Measurements from ENCODE around the gene HSD17B12.
A peak's percentile ranks its signal among the peaks of the same experiment; 100 is the strongest.

Gene HSD17B12

GRCh38 chr11:43825217-43825816 is 144.8 kb downstream of the HSD17B12 start:
- no peaks in the 10 kb centered on the region for H3K9me3 ChIP-seq (ENCODE audit: control insufficient read depth, insufficient read depth, low read length)
- H3K4me3 ChIP-seq (ENCODE audit: low read depth, low read length) = no peak overlapping the region
- H3K9ac ChIP-seq (ENCODE audit: low read depth, low read length) = no peak overlapping the region
- peaks cover 9% of the 10 kb centered on the region; the same call in 1 of the 2 replicates for H3K36me3 ChIP-seq (ENCODE audit: control insufficient read depth, insufficient read depth, low read length)
- H3K27me3 ChIP-seq (ENCODE audit: control insufficient read depth, insufficient read depth, low read length) = no peaks in the 10 kb centered on the region
- H3K27ac ChIP-seq (ENCODE audit: low read depth, low read length) = no peak overlapping the region
- H3K4me1 ChIP-seq (ENCODE audit: control insufficient read depth, insufficient read depth, low read length) = no peaks in the 10 kb centered on the region

GRCh38 chr11:43830928-43831440 is 150.4 kb downstream of the HSD17B12 start:
- Histone ChIP-seq H3K27me3 (ENCODE audit: control insufficient read depth, insufficient read depth, low read length) (no peaks in the 10 kb centered on the region), H3K36me3 (ENCODE audit: control insufficient read depth, insufficient read depth, low read length) (peaks cover 22% of the 10 kb centered on the region), H3K9me3 (ENCODE audit: control insufficient read depth, insufficient read depth, low read length) (no peaks in the 10 kb centered on the region), H3K4me1 (ENCODE audit: control insufficient read depth, insufficient read depth, low read length) (no peaks in the 10 kb centered on the region; the same call in 1 of the 2 replicates), H3K27ac (ENCODE audit: low read depth, low read length) (peak overlapping the region; percentile 97), H3K4me3 (ENCODE audit: low read depth, low read length) (no peak overlapping the region), H3K9ac (ENCODE audit: low read depth, low read length) (no peak overlapping the region)

GRCh38 chr11:43832536-43832935 is 152.0 kb downstream of the HSD17B12 start:
- Histone ChIP-seq H3K4me3 (ENCODE audit: low read depth, low read length) (no peak overlapping the region), H3K9ac (ENCODE audit: low read depth, low read length) (no peak overlapping the region), H3K4me1 (ENCODE audit: control insufficient read depth, insufficient read depth, low read length) (no peaks in the 10 kb centered on the region; the same call in 1 of the 2 replicates), H3K36me3 (ENCODE audit: control insufficient read depth, insufficient read depth, low read length) (peaks cover 22% of the 10 kb centered on the region), H3K9me3 (ENCODE audit: control insufficient read depth, insufficient read depth, low read length) (no peaks in the 10 kb centered on the region), H3K27me3 (ENCODE audit: control insufficient read depth, insufficient read depth, low read length) (no peaks in the 10 kb centered on the region), H3K27ac (ENCODE audit: low read depth, low read length) (no peak overlapping the region)

- H3K9me3 ChIP-seq (ENCODE audit: control insufficient read depth, insufficient read depth, low read length) = no peaks in the 10 kb centered on the region
- no peak overlapping the region for H3K4me3 ChIP-seq (ENCODE audit: low read depth, low read length)
- no peaks in the 10 kb centered on the region for H3K27me3 ChIP-seq (ENCODE audit: control insufficient read depth, insufficient read depth, low read length)
- no peak overlapping the region for H3K9ac ChIP-seq (ENCODE audit: low read depth, low read length)
- H3K36me3 ChIP-seq (ENCODE audit: control insufficient read depth, insufficient read depth, low read length) = peaks cover 25% of the 10 kb centered on the region
- H3K27ac ChIP-seq (ENCODE audit: low read depth, low read length) = no peak overlapping the region
- no peaks in the 10 kb centered on the region; the same call in 1 of the 2 replicates for H3K4me1 ChIP-seq (ENCODE audit: control insufficient read depth, insufficient read depth, low read length)
Observed at GRCh38 chr11:43833657-43834073, 153.1 kb downstream of the HSD17B12 start.

GRCh38 chr11:43834286-43834685 is 153.7 kb downstream of the HSD17B12 start:
- H3K4me3 ChIP-seq (ENCODE audit: low read depth, low read length) = no peak overlapping the region
- no peaks in the 10 kb centered on the region for H3K9me3 ChIP-seq (ENCODE audit: control insufficient read depth, insufficient read depth, low read length)
- no peaks in the 10 kb centered on the region; the same call in 1 of the 2 replicates for H3K4me1 ChIP-seq (ENCODE audit: control insufficient read depth, insufficient read depth, low read length)
- no peak overlapping the region for H3K27ac ChIP-seq (ENCODE audit: low read depth, low read length)
- H3K36me3 ChIP-seq (ENCODE audit: control insufficient read depth, insufficient read depth, low read length) = peaks cover 31% of the 10 kb centered on the region
- H3K27me3 ChIP-seq (ENCODE audit: control insufficient read depth, insufficient read depth, low read length) = no peaks in the 10 kb centered on the region
- H3K9ac ChIP-seq (ENCODE audit: low read depth, low read length) = no peak overlapping the region

GRCh38 chr11:43835104-43835503 is 154.6 kb downstream of the HSD17B12 start:
- Histone ChIP-seq H3K9me3 (ENCODE audit: control insufficient read depth, insufficient read depth, low read length) (no peaks in the 10 kb centered on the region), H3K4me3 (ENCODE audit: low read depth, low read length) (no peak overlapping the region), H3K27ac (ENCODE audit: low read depth, low read length) (no peak overlapping the region), H3K27me3 (ENCODE audit: control insufficient read depth, insufficient read depth, low read length) (no peaks in the 10 kb centered on the region), H3K36me3 (ENCODE audit: control insufficient read depth, insufficient read depth, low read length) (peaks cover 39% of the 10 kb centered on the region), H3K4me1 (ENCODE audit: control insufficient read depth, insufficient read depth, low read length) (no peaks in the 10 kb centered on the region; the same call in 1 of the 2 replicates), H3K9ac (ENCODE audit: low read depth, low read length) (no peak overlapping the region)

- no peak overlapping the region for H3K27ac ChIP-seq (ENCODE audit: low read depth, low read length)
- no peak overlapping the region for H3K4me3 ChIP-seq (ENCODE audit: low read depth, low read length)
- H3K36me3 ChIP-seq (ENCODE audit: control insufficient read depth, insufficient read depth, low read length) = peaks cover 35% of the 10 kb centered on the region
- H3K27me3 ChIP-seq (ENCODE audit: control insufficient read depth, insufficient read depth, low read length) = no peaks in the 10 kb centered on the region
- no peaks in the 10 kb centered on the region for H3K9me3 ChIP-seq (ENCODE audit: control insufficient read depth, insufficient read depth, low read length)
- no peak overlapping the region for H3K9ac ChIP-seq (ENCODE audit: low read depth, low read length)
- no peaks in the 10 kb centered on the region for H3K4me1 ChIP-seq (ENCODE audit: control insufficient read depth, insufficient read depth, low read length)
Observed at GRCh38 chr11:43837879-43838278, 157.3 kb downstream of the HSD17B12 start.

GRCh38 chr11:43842021-43842420 is 161.5 kb downstream of the HSD17B12 start:
- H3K9me3 ChIP-seq (ENCODE audit: control insufficient read depth, insufficient read depth, low read length) = no peaks in the 10 kb centered on the region

GRCh38 chr11:43845816-43846215 is 165.3 kb downstream of the HSD17B12 start:
- Histone ChIP-seq H3K9me3 (ENCODE audit: control insufficient read depth, insufficient read depth, low read length) (no peaks in the 10 kb centered on the region), H3K9ac (ENCODE audit: low read depth, low read length) (no peak overlapping the region), H3K27ac (ENCODE audit: low read depth, low read length) (no peak overlapping the region), H3K4me1 (ENCODE audit: control insufficient read depth, insufficient read depth, low read length) (no peaks in the 10 kb centered on the region), H3K36me3 (ENCODE audit: control insufficient read depth, insufficient read depth, low read length) (peaks cover 17% of the 10 kb centered on the region), H3K4me3 (ENCODE audit: low read depth, low read length) (no peak overlapping the region), H3K27me3 (ENCODE audit: control insufficient read depth, insufficient read depth, low read length) (no peaks in the 10 kb centered on the region)

More at GRCh38 chr11:43842021-43842420, 161.5 kb downstream of the HSD17B12 start:
- no peaks in the 10 kb centered on the region for H3K4me1 ChIP-seq (ENCODE audit: control insufficient read depth, insufficient read depth, low read length)
- H3K27ac ChIP-seq (ENCODE audit: low read depth, low read length) = no peak overlapping the region
- peaks cover 42% of the 10 kb centered on the region for H3K36me3 ChIP-seq (ENCODE audit: control insufficient read depth, insufficient read depth, low read length)
- no peaks in the 10 kb centered on the region for H3K27me3 ChIP-seq (ENCODE audit: control insufficient read depth, insufficient read depth, low read length)
- H3K9ac ChIP-seq (ENCODE audit: low read depth, low read length) = no peak overlapping the region
- no peak overlapping the region for H3K4me3 ChIP-seq (ENCODE audit: low read depth, low read length)

- no peak overlapping the region for H3K4me3 ChIP-seq (ENCODE audit: low read depth, low read length)
- peaks cover 23% of the 10 kb centered on the region for H3K36me3 ChIP-seq (ENCODE audit: control insufficient read depth, insufficient read depth, low read length)
- no peak overlapping the region for H3K27ac ChIP-seq (ENCODE audit: low read depth, low read length)
- H3K27me3 ChIP-seq (ENCODE audit: control insufficient read depth, insufficient read depth, low read length) = no peaks in the 10 kb centered on the region
- no peak overlapping the region for H3K9ac ChIP-seq (ENCODE audit: low read depth, low read length)
- no peaks in the 10 kb centered on the region for H3K9me3 ChIP-seq (ENCODE audit: control insufficient read depth, insufficient read depth, low read length)
- H3K4me1 ChIP-seq (ENCODE audit: control insufficient read depth, insufficient read depth, low read length) = peaks cover 5% of the 10 kb centered on the region
Observed at GRCh38 chr11:43852057-43852636, 171.6 kb downstream of the HSD17B12 start.

GRCh38 chr11:43853781-43854180 is 173.2 kb downstream of the HSD17B12 start:
- Histone ChIP-seq H3K27me3 (ENCODE audit: control insufficient read depth, insufficient read depth, low read length) (no peaks in the 10 kb centered on the region), H3K9ac (ENCODE audit: low read depth, low read length) (no peak overlapping the region), H3K27ac (ENCODE audit: low read depth, low read length) (no peak overlapping the region), H3K36me3 (ENCODE audit: control insufficient read depth, insufficient read depth, low read length) (peaks cover 23% of the 10 kb centered on the region), H3K9me3 (ENCODE audit: control insufficient read depth, insufficient read depth, low read length) (no peaks in the 10 kb centered on the region), H3K4me1 (ENCODE audit: control insufficient read depth, insufficient read depth, low read length) (peaks cover 5% of the 10 kb centered on the region), H3K4me3 (ENCODE audit: low read depth, low read length) (no peak overlapping the region)

All from HUES48 (cell line).